ENCODE measurements around the gene IFT122. TPM values are rescaled to one million over a fixed set of nuclear protein-coding genes. Genes with fewer than 3 reads are reported as not detected.

Gene IFT122
- total RNA-seq, 1 donor from 2014 or later: 51.1 TPM

- H3K4me3 ChIP-seq: peak overlapping the region in 1 of 2 donors; percentile 84
- peaks cover 16 to 30% of the 10 kb centered on the region in 2 donors for H3K4me1 ChIP-seq
- H3K36me3 ChIP-seq: peaks cover 2 to 4% of the 10 kb centered on the region in 2 donors
- no peaks in the 10 kb centered on the region for H3K9me3 ChIP-seq
- no peaks in the 10 kb centered on the region for H3K27me3 ChIP-seq
- no peak for TF ChIP-seq CTCF (IDR thresholded peaks at IDR 0.05)
- DNase-seq (ENCODE audit: low spot score in 2 of 2): no peak
- peak overlapping the region; percentile 84 to 85 for H3K27ac ChIP-seq
- intact Hi-C loops (cut with DNase I): loop anchor here (5.0 kb wide), 2 partner anchors 40 to 120 kb away; no protein-coding TSS in a partner anchor
These were observed 2.5 kb downstream of the IFT122 start for GRCh38 chr3:129442486-129442885.

GRCh38 chr3:129442947-129443346, 2.9 kb downstream of the IFT122 start:
- Histone ChIP-seq H3K4me3 (no peak overlapping the region), H3K9me3 (no peaks in the 10 kb centered on the region), H3K4me1 (peaks cover 16 to 30% of the 10 kb centered on the region in 2 donors), H3K27me3 (no peaks in the 10 kb centered on the region), H3K36me3 (no peaks in the 10 kb centered on the region), H3K27ac (peak overlapping the region; percentile 84 to 85)
- intact Hi-C loops (cut with DNase I): loop anchor here (5.0 kb wide), 2 partner anchors 39 to 119 kb away; no protein-coding TSS in a partner anchor
- no peak for TF ChIP-seq CTCF (IDR thresholded peaks at IDR 0.05)
- no peak for DNase-seq (ENCODE audit: low spot score in 2 of 2)

- Histone ChIP-seq H3K9me3 (no peaks in the 10 kb centered on the region), H3K4me1 (peaks cover 11 to 25% of the 10 kb centered on the region in 2 donors), H3K27ac (no peak overlapping the region), H3K27me3 (no peaks in the 10 kb centered on the region), H3K36me3 (no peaks in the 10 kb centered on the region), H3K4me3 (no peak overlapping the region)
- TF ChIP-seq CTCF (IDR thresholded peaks at IDR 0.05): no peak
- DNase-seq (ENCODE audit: low spot score in 2 of 2): no peak
- intact Hi-C loops (cut with DNase I): no loop called here
These were observed 5.4 kb downstream of the IFT122 start for GRCh38 chr3:129445471-129445870.

GRCh38 chr3:129446926-129447325, 6.9 kb downstream of the IFT122 start:
- no peak for DNase-seq (ENCODE audit: low spot score in 2 of 2)
- H3K4me1 ChIP-seq: peaks cover 3 to 16% of the 10 kb centered on the region in 2 donors
- no peak overlapping the region for H3K4me3 ChIP-seq
- H3K27me3 ChIP-seq: no peaks in the 10 kb centered on the region
- no peak overlapping the region for H3K27ac ChIP-seq
- intact Hi-C loops (cut with DNase I): no loop called here
- TF ChIP-seq CTCF (IDR thresholded peaks at IDR 0.05): no peak
- H3K9me3 ChIP-seq: no peaks in the 10 kb centered on the region
- H3K36me3 ChIP-seq: no peaks in the 10 kb centered on the region

- no peak overlapping the region for H3K27ac ChIP-seq
- H3K36me3 ChIP-seq: peaks cover 2 to 5% of the 10 kb centered on the region in 2 donors
- no peak overlapping the region for H3K4me3 ChIP-seq
- no peak for DNase-seq (ENCODE audit: low spot score in 2 of 2)
- H3K27me3 ChIP-seq: no peaks in the 10 kb centered on the region
- TF ChIP-seq CTCF (IDR thresholded peaks at IDR 0.05): no peak
- H3K4me1 ChIP-seq: peaks cover 0 to 6% of the 10 kb centered on the region in 2 donors
- intact Hi-C loops (cut with DNase I): no loop called here
- H3K9me3 ChIP-seq: no peaks in the 10 kb centered on the region
These were observed 8.3 kb downstream of the IFT122 start for GRCh38 chr3:129448186-129448895.

All from ascending aorta (tissue), 2 donors.